BE2C (cell line): Measurements from ENCODE around the gene ZFPM1.

Experiments used
- DNase-seq: peaks from one replicate; pipeline ENCODE4 v3.0.0-alpha.2; 2020
- H3K27me3 ChIP-seq: fragments of 250-450 bp; sonication (Bioruptor Pico); 2 replicates; pipeline ENCODE4 v1.5.1; 2020; ENCODE audit warnings: mild to moderate bottlenecking
- H3K36me3 ChIP-seq: fragments of 250-450 bp; sonication (Bioruptor Pico); 2 replicates; pipeline ENCODE4 v1.5.1; 2020; ENCODE audit warnings: mild to moderate bottlenecking
- H3K4me1 ChIP-seq: fragments of 250-450 bp; sonication (Bioruptor Pico); 2 replicates; pipeline ENCODE4 v1.5.1; 2020
- H3K4me3 ChIP-seq: 2 replicates; pipeline ENCODE4 v1.5.1; 2011; ENCODE audit warnings: low read depth, low read length
- H3K9me3 ChIP-seq: fragments of 250-450 bp; sonication (Bioruptor Pico); 2 replicates; pipeline ENCODE4 v1.5.1; 2020
- CTCF ChIP-seq: IDR thresholded peaks from 2 replicates; pipeline ENCODE4 v1.5.1; 2012; ENCODE audit warnings: mild to moderate bottlenecking, low read depth, low read length

ZFPM1 gene

GRCh38 chr16:88522276-88522949 is 69.3 kb downstream of the ZFPM1 start:
- Histone ChIP-seq H3K9me3 (no peaks in the 10 kb centered on the region), H3K27me3 (no peaks in the 10 kb centered on the region), H3K36me3 (no peaks in the 10 kb centered on the region), H3K4me1 (peaks cover 4% of the 10 kb centered on the region; the same call in 1 of the 2 replicates), H3K4me3 (no peak overlapping the region)
- no peak for TF ChIP-seq CTCF
- DNase-seq: no peak

- no peak for TF ChIP-seq CTCF
- H3K9me3 ChIP-seq: no peaks in the 10 kb centered on the region
- H3K27me3 ChIP-seq: no peaks in the 10 kb centered on the region
- peaks cover 4% of the 10 kb centered on the region; the same call in 1 of the 2 replicates for H3K4me1 ChIP-seq
- DNase-seq: no peak
- no peaks in the 10 kb centered on the region for H3K36me3 ChIP-seq
- no peak overlapping the region for H3K4me3 ChIP-seq
Measured at GRCh38 chr16:88523309-88524161, 70.5 kb downstream of the ZFPM1 start.

- DNase-seq: no peak
- no peak for TF ChIP-seq CTCF
- Histone ChIP-seq H3K4me1 (peaks cover 4% of the 10 kb centered on the region; the same call in 1 of the 2 replicates), H3K27me3 (no peaks in the 10 kb centered on the region), H3K4me3 (no peak overlapping the region), H3K36me3 (no peaks in the 10 kb centered on the region), H3K9me3 (no peaks in the 10 kb centered on the region)
Measured at GRCh38 chr16:88524274-88524972, 71.3 kb downstream of the ZFPM1 start.

- Histone ChIP-seq H3K4me1 (peaks cover 4% of the 10 kb centered on the region; the same call in 1 of the 2 replicates), H3K9me3 (no peaks in the 10 kb centered on the region), H3K36me3 (no peaks in the 10 kb centered on the region), H3K4me3 (no peak overlapping the region), H3K27me3 (no peaks in the 10 kb centered on the region)
- no peak for DNase-seq
- no peak for TF ChIP-seq CTCF
Measured at GRCh38 chr16:88524973-88525662, 72.0 kb downstream of the ZFPM1 start.

GRCh38 chr16:88525663-88525990 is 72.5 kb downstream of the ZFPM1 start:
- no peak for DNase-seq
- no peaks in the 10 kb centered on the region for H3K36me3 ChIP-seq
- H3K27me3 ChIP-seq: no peaks in the 10 kb centered on the region
- TF ChIP-seq CTCF: no peak
- no peaks in the 10 kb centered on the region for H3K9me3 ChIP-seq
- no peak overlapping the region for H3K4me3 ChIP-seq
- peaks cover 4% of the 10 kb centered on the region; the same call in 1 of the 2 replicates for H3K4me1 ChIP-seq
